Measurements from ENCODE around the gene PAGE2B.

DNA sequence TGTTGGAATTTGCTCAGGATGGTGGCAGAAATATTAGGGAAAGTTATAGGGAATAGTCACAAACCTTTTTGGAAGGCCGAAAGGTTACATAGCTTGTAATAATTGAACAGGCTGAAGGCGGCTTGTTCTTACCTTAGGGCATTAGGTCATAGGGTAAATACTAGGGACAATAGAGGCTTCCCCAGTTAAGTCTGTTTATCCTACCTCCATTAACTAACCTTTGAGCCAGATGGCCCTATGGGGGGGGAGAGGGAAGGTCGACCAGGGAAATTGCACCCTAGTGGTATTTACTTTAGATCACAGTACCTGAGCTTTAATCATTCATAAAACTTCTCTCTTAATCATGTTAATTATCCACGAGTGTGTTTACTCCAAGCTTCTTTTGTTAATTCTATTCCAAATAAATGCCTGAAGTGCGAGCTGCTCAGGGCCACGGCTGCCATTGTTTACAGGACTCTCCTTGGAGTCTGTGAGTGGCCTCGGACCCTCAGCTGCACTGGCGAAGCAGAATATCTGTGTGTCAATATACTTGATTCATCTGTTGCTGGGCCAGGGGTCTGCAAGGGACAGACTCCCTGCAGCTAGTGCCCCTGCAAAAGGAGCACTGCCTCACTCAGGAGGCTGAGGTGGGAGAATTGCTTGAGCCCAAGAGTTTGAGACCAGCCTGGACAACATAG, 36.9 kb downstream of the PAGE2B start:
- no peak for TF ChIP-seq CTCF (IDR thresholded peaks at IDR 0.05; ENCODE audit: insufficient read depth, low read depth, low read length)
- no peak for TF ChIP-seq EZH2 (IDR thresholded peaks at IDR 0.05; ENCODE audit: insufficient read depth, low read length)

Measured in astrocyte (in vitro differentiated cells and primary cell).